ENCODE data around the gene KBTBD4. TPM values are rescaled to one million over a fixed set of nuclear protein-coding genes. Genes with fewer than 3 reads are reported as not detected.
A peak's percentile ranks its signal among the peaks of the same experiment; 100 is the strongest.
"Not testable (repeated sequence)": the region's sequence is repeated elsewhere in the genome, so short reads cannot be mapped to it uniquely, and the experiment has no call there.

Gene KBTBD4
- total RNA-seq, 2 donors from 2014 or later = 3.6 to 6.7 TPM

- Histone ChIP-seq H3K4me1 (peaks cover 12% of the 10 kb centered on the region), H3K36me3 (replicated peaks in 1 of 2; ENCODE audit: insufficient read depth in 1 of 2, low read depth in 2 of 2) (no peaks in the 10 kb centered on the region), H3K27me3 (no peaks in the 10 kb centered on the region), H3K9me3 (no peaks in the 10 kb centered on the region), H3K27ac (no peak overlapping the region), H3K4me3 (no peak overlapping the region)
- TF ChIP-seq POLR2A (IDR thresholded peaks at IDR 0.05) = no peak
- TF ChIP-seq CTCF (IDR thresholded peaks at IDR 0.05) = no peak
- 79 to 87% methylated on average over 2 of the region's 2 CpGs for WGBS, 2 donors
- ATAC-seq (no peak), DNase-seq (no peak)
- intact Hi-C loops (cut with DNase I) = no loop called here
These were observed 18.3 kb downstream of the KBTBD4 start for GRCh38 chr11:47560426-47560825.

GRCh38 chr11:47558695-47559094 is 20.1 kb downstream of the KBTBD4 start:
- no peaks in the 10 kb centered on the region for H3K9me3 ChIP-seq
- H3K27ac ChIP-seq = no peak overlapping the region
- intact Hi-C loops (cut with DNase I) = no loop called here
- no peaks in the 10 kb centered on the region for H3K36me3 ChIP-seq (replicated peaks in 1 of 2; ENCODE audit: insufficient read depth in 1 of 2, low read depth in 2 of 2)
- H3K4me3 ChIP-seq = no peak overlapping the region
- WGBS, 2 donors = 98 to 100% methylated on average over 1 of the region's 1 CpG
- DNase-seq (no peak), ATAC-seq (no peak)
- H3K4me1 ChIP-seq = no peaks in the 10 kb centered on the region
- no peaks in the 10 kb centered on the region for H3K27me3 ChIP-seq
- no peak for TF ChIP-seq POLR2A (IDR thresholded peaks at IDR 0.05)
- TF ChIP-seq CTCF (IDR thresholded peaks at IDR 0.05) = no peak

GRCh38 chr11:47557004-47557403 is 21.8 kb downstream of the KBTBD4 start:
- H3K36me3 ChIP-seq (replicated peaks in 1 of 2; ENCODE audit: insufficient read depth in 1 of 2, low read depth in 2 of 2); ATAC-seq; H3K27me3 ChIP-seq; H3K27ac ChIP-seq; H3K4me3 ChIP-seq; DNase-seq; H3K9me3 ChIP-seq; intact Hi-C loops (cut with DNase I); H3K4me1 ChIP-seq: not testable (repeated sequence)
- 84 to 85% methylated on average over 12 of the region's 12 CpGs for WGBS, 2 donors

GRCh38 chr11:47553406-47553743 is 25.4 kb downstream of the KBTBD4 start:
- Histone ChIP-seq H3K4me3 (no peak overlapping the region), H3K9me3 (no peaks in the 10 kb centered on the region), H3K4me1 (peaks cover 27% of the 10 kb centered on the region), H3K27me3 (no peaks in the 10 kb centered on the region), H3K27ac (peak overlapping the region; percentile 37 to 88 (median 64)), H3K36me3 (replicated peaks in 1 of 2; ENCODE audit: insufficient read depth in 1 of 2, low read depth in 2 of 2) (no peaks in the 10 kb centered on the region)
- WGBS, 2 donors = 0 to 3% methylated on average over 7 to 9 of the region's 9 CpGs
- DNase-seq = peak in 2 of 4 donors; percentile 42 to 49
- ATAC-seq = peak; percentile 39
- TF ChIP-seq POLR2A (IDR thresholded peaks at IDR 0.05) (no peak), CTCF (IDR thresholded peaks at IDR 0.05) (peak in 2 of 7 experiments; percentile 14 to 31)
- intact Hi-C loops (cut with DNase I) = no loop called here

GRCh38 chr11:47552566-47553405 is 26.0 kb downstream of the KBTBD4 start, which contains the start of gene CELF1:
TSS of gene CELF1 (minus strand) at chr11:47553132. CDS start at chr11:47499523, 53,609 bp downstream.
- H3K27ac ChIP-seq = peak within 1 kb of the TSS; percentile 74 to 88 (median 84)
- H3K36me3 ChIP-seq (replicated peaks in 1 of 2; ENCODE audit: insufficient read depth in 1 of 2, low read depth in 2 of 2) = no peaks in the 10 kb centered on the region
- no peaks in the 10 kb centered on the region for H3K9me3 ChIP-seq
- peaks cover 29% of the 10 kb centered on the region for H3K4me1 ChIP-seq
- peak within 1 kb of the TSS; percentile 75 to 97 for H3K4me3 ChIP-seq
- H3K27me3 ChIP-seq = no peaks in the 10 kb centered on the region
- intact Hi-C loops (cut with DNase I) = no loop called here
- DNase-seq = peak; percentile 91 to 92 (median 92)
- TF ChIP-seq CTCF (IDR thresholded peaks at IDR 0.05) = peak; percentile 66 to 98 (median 94)
- peak; percentile 32 to 66 (median 54) for TF ChIP-seq POLR2A (IDR thresholded peaks at IDR 0.05)
- peak; percentile 98 for ATAC-seq
- 0% methylated on average over 2 to 71 of the region's 89 CpGs for WGBS, 2 donors
